CD4-positive, alpha-beta memory T cell (primary cell): ENCODE results near the gene NTN1. TPM values are rescaled to one million over a fixed set of nuclear protein-coding genes. Genes with fewer than 3 reads are reported as not detected.

Source experiments
- CTCF ChIA-PET: fragments of 350-600 bp; sonication (Branson Sonifier 250); formaldehyde crosslinking; loops from one replicate; lab custom pipeline; 2021; ENCODE audit warnings: inconsistent platforms; ENCODE audit not compliant: partially characterized antibody; lab: Charles Lee
- POLR2A ChIA-PET: fragments of 350-600 bp; sonication (Branson Sonifier 250); formaldehyde crosslinking; loops from one replicate; lab custom pipeline; 2021; ENCODE audit not compliant: partially characterized antibody; lab: Charles Lee
- DNase-seq, 5 donors: peaks; one replicate each; pipeline versions ENCODE4 v3.0.0 to v3.0.0-alpha.2; 2020 to 2022; ENCODE audit warnings: mixed read lengths in 1 of 5
- H3K27ac ChIP-seq: one replicate; pipeline ENCODE4 v1.7.0; 2013; ENCODE audit warnings: low read depth, low read length
- H3K27me3 ChIP-seq: 2 replicates; pipeline ENCODE4 v1.7.0; 2013; ENCODE audit warnings: mild to moderate bottlenecking, low read length, moderate library complexity; ENCODE audit not compliant: insufficient read depth
- H3K36me3 ChIP-seq: 2 replicates; pipeline ENCODE4 v1.7.0; 2013; ENCODE audit warnings: mild to moderate bottlenecking, low read length, moderate library complexity; ENCODE audit not compliant: insufficient read depth
- H3K4me1 ChIP-seq: 2 replicates; pipeline ENCODE4 v1.7.0; 2013; ENCODE audit warnings: mild to moderate bottlenecking, low read length, moderate library complexity; ENCODE audit not compliant: insufficient read depth
- H3K4me3 ChIP-seq, 2 donors: one replicate each; pipeline ENCODE4 v1.7.0; 2013; ENCODE audit warnings: low read length in 2 of 2, mild to moderate bottlenecking in 1 of 2
- H3K9me3 ChIP-seq, 2 donors: one replicate each; pipeline ENCODE4 v1.7.0; 2013; ENCODE audit warnings: low read length in 2 of 2, control low read depth in 1 of 2; ENCODE audit not compliant: control insufficient read depth in 1 of 2
- H3K27ac Mint-ChIP-seq, 7 donors: one replicate each; pipeline ENCODE4 v1.8.0; 2020 to 2021; ENCODE audit warnings: mixed read lengths in 7 of 7, mild to moderate bottlenecking in 6 of 7, inconsistent platforms in 3 of 7, moderate library complexity in 3 of 7
- H3K27me3 Mint-ChIP-seq, 2 donors: one replicate each; pipeline ENCODE4 v1.8.0; 2020 to 2021; ENCODE audit warnings: mixed read lengths in 2 of 2
- H3K36me3 Mint-ChIP-seq, 2 donors: one replicate each; pipeline ENCODE4 v1.8.0; 2020 to 2021; ENCODE audit warnings: mixed read lengths in 2 of 2, inconsistent platforms in 1 of 2, mild to moderate bottlenecking in 1 of 2
- H3K4me1 Mint-ChIP-seq, 4 donors: one replicate each; pipeline ENCODE4 v1.8.0; 2020 to 2021; ENCODE audit warnings: mixed read lengths in 4 of 4, mild to moderate bottlenecking in 1 of 4
- H3K4me3 Mint-ChIP-seq, 8 donors: one replicate each; pipeline ENCODE4 v1.8.0; 2020 to 2021; ENCODE audit warnings: mixed read lengths in 8 of 8, mild to moderate bottlenecking in 7 of 8, moderate library complexity in 6 of 8, inconsistent platforms in 3 of 8
- H3K9me3 Mint-ChIP-seq, 8 donors: one replicate each; pipeline ENCODE4 v1.8.0; 2020 to 2021; ENCODE audit warnings: mixed read lengths in 8 of 8, mild to moderate bottlenecking in 5 of 8, inconsistent platforms in 3 of 8, moderate library complexity in 1 of 8
- intact Hi-C: fragments of 100-400 bp; cut with micrococcal nuclease; formaldehyde crosslinking; loops from one replicate; pipeline ENCODE4 v1.15.1; 2023
- polyA plus RNA-seq, 2 donors: library from polyadenylated mRNA; unstranded; fragments of 300-500 nt; fragmentation: Illumina TruSeq; gene quantifications; one replicate each; pipeline ENCODE4 v1.2.3, GENCODE V29; 2021
- total RNA-seq, 2 experiments: library from RNA; stranded (reverse); gene quantifications; one replicate each; pipeline ENCODE4 v1.2.3, GENCODE V29; 2021

The NTN1 gene
- total and polyA plus RNA-seq, 4 experiments from 2014 or later = 0.02 TPM; not detected in 3

GRCh38 chr17:9273428-9274391 lies 252.4 kb downstream of the NTN1 start:
- ChIA-PET POLR2A (no interaction called here), CTCF (no interaction called here)

GRCh38 chr17:9274973-9275372 lies 253.7 kb downstream of the NTN1 start:
- DNase-seq = no peak
- Mint-ChIP-seq H3K9me3 (no peaks in the 10 kb centered on the region), H3K27ac (peak overlapping the region in 1 of 7 donors; percentile 37), H3K27me3 (no peaks in the 10 kb centered on the region), H3K36me3 (peaks cover 6 to 10% of the 10 kb centered on the region in 2 donors), H3K4me1 (peaks cover 0 to 9% (median 4%) of the 10 kb centered on the region in 4 donors), H3K4me3 (no peak overlapping the region)
- Histone ChIP-seq H3K36me3 (no peaks in the 10 kb centered on the region), H3K4me3 (no peak overlapping the region), H3K4me1 (no peaks in the 10 kb centered on the region), H3K9me3 (no peaks in the 10 kb centered on the region), H3K27ac (no peak overlapping the region), H3K27me3 (no peaks in the 10 kb centered on the region)
- intact Hi-C loops = no loop called here
- ChIA-PET CTCF (interaction anchor here (1.1 kb wide), 1 partner anchor 16 kb away, joined by 4 read pairs; no protein-coding TSS in a partner anchor), POLR2A (no interaction called here)

More at GRCh38 chr17:9273428-9274391, 252.4 kb downstream of the NTN1 start:
- H3K4me3 ChIP-seq = no peak overlapping the region
- intact Hi-C loops = no loop called here
- no peaks in the 10 kb centered on the region for H3K36me3 ChIP-seq
- Mint-ChIP-seq H3K36me3 (peaks cover 11 to 15% of the 10 kb centered on the region in 2 donors), H3K27ac (peak overlapping the region in 1 of 7 donors; percentile 70), H3K9me3 (no peaks in the 10 kb centered on the region), H3K4me3 (no peak overlapping the region), H3K4me1 (peaks cover 0 to 9% (median 4%) of the 10 kb centered on the region in 4 donors), H3K27me3 (no peaks in the 10 kb centered on the region)
- H3K27me3 ChIP-seq = no peaks in the 10 kb centered on the region
- no peak overlapping the region for H3K27ac ChIP-seq
- no peaks in the 10 kb centered on the region for H3K4me1 ChIP-seq
- DNase-seq = no peak
- no peaks in the 10 kb centered on the region for H3K9me3 ChIP-seq

- Mint-ChIP-seq H3K36me3 (peaks cover 1 to 21% of the 10 kb centered on the region in 2 donors), H3K27me3 (no peaks in the 10 kb centered on the region), H3K27ac (peak overlapping the region in 1 of 7 donors; percentile 55), H3K4me1 (peaks cover 0 to 6% (median 4%) of the 10 kb centered on the region in 4 donors), H3K4me3 (no peak overlapping the region), H3K9me3 (no peaks in the 10 kb centered on the region)
- DNase-seq = no peak
- ChIA-PET CTCF (no interaction called here), POLR2A (no interaction called here)
- intact Hi-C loops = no loop called here
- Histone ChIP-seq H3K27me3 (no peaks in the 10 kb centered on the region), H3K36me3 (no peaks in the 10 kb centered on the region), H3K4me3 (no peak overlapping the region), H3K27ac (no peak overlapping the region), H3K4me1 (no peaks in the 10 kb centered on the region), H3K9me3 (no peaks in the 10 kb centered on the region)
Observed at GRCh38 chr17:9279893-9280292, 258.6 kb downstream of the NTN1 start.

- Mint-ChIP-seq H3K4me3 (no peak overlapping the region), H3K27me3 (no peaks in the 10 kb centered on the region), H3K27ac (no peak overlapping the region), H3K36me3 (peaks cover 1 to 11% of the 10 kb centered on the region in 2 donors), H3K9me3 (no peaks in the 10 kb centered on the region), H3K4me1 (peaks cover 0 to 3% (median 2%) of the 10 kb centered on the region in 4 donors)
- H3K27me3 ChIP-seq = no peaks in the 10 kb centered on the region
- H3K9me3 ChIP-seq = no peaks in the 10 kb centered on the region
- CTCF ChIA-PET = interaction anchor here (1.0 kb wide), 1 partner anchor 9 kb away, joined by 3 read pairs; no protein-coding TSS in a partner anchor
- H3K27ac ChIP-seq = no peak overlapping the region
- H3K4me1 ChIP-seq = no peaks in the 10 kb centered on the region
- no peaks in the 10 kb centered on the region for H3K36me3 ChIP-seq
- H3K4me3 ChIP-seq = no peak overlapping the region
- DNase-seq = no peak
- POLR2A ChIA-PET = no interaction called here
- intact Hi-C loops = no loop called here
Observed at GRCh38 chr17:9283909-9284308, 262.6 kb downstream of the NTN1 start.

- POLR2A ChIA-PET = no interaction called here
Observed at GRCh38 chr17:9284884-9285283, 263.6 kb downstream of the NTN1 start.

GRCh38 chr17:9285602-9286427 lies 264.5 kb downstream of the NTN1 start:
- intact Hi-C loops = no loop called here
- Histone ChIP-seq H3K36me3 (no peaks in the 10 kb centered on the region), H3K9me3 (no peaks in the 10 kb centered on the region), H3K4me3 (no peak overlapping the region), H3K27me3 (no peaks in the 10 kb centered on the region), H3K27ac (no peak overlapping the region), H3K4me1 (peaks cover 13% of the 10 kb centered on the region)
- no peaks in the 10 kb centered on the region for H3K27me3 Mint-ChIP-seq
- CTCF ChIA-PET = no interaction called here
- DNase-seq = no peak
- POLR2A ChIA-PET = no interaction called here
- peaks cover 13 to 19% (median 17%) of the 10 kb centered on the region in 4 donors for H3K4me1 Mint-ChIP-seq
- no peak overlapping the region for H3K27ac Mint-ChIP-seq
- H3K4me3 Mint-ChIP-seq = peak overlapping the region in 1 of 8 donors; percentile 11
- no peaks in the 10 kb centered on the region for H3K9me3 Mint-ChIP-seq
- H3K36me3 Mint-ChIP-seq = peaks cover 1 to 9% of the 10 kb centered on the region in 2 donors

More at GRCh38 chr17:9284884-9285283, 263.6 kb downstream of the NTN1 start:
- Mint-ChIP-seq H3K27me3 (no peaks in the 10 kb centered on the region), H3K36me3 (peaks cover 1 to 11% of the 10 kb centered on the region in 2 donors), H3K4me1 (peaks cover 4 to 10% (median 9%) of the 10 kb centered on the region in 4 donors), H3K4me3 (no peak overlapping the region), H3K9me3 (no peaks in the 10 kb centered on the region), H3K27ac (no peak overlapping the region)
- H3K4me1 ChIP-seq = peaks cover 3% of the 10 kb centered on the region
- H3K4me3 ChIP-seq = no peak overlapping the region
- no peaks in the 10 kb centered on the region for H3K9me3 ChIP-seq
- no peak overlapping the region for H3K27ac ChIP-seq
- H3K36me3 ChIP-seq = no peaks in the 10 kb centered on the region
- intact Hi-C loops = no loop called here
- DNase-seq = no peak
- H3K27me3 ChIP-seq = no peaks in the 10 kb centered on the region
- CTCF ChIA-PET = no interaction called here

GRCh38 chr17:9286434-9286833 lies 265.1 kb downstream of the NTN1 start:
- H3K4me1 Mint-ChIP-seq = peaks cover 17 to 21% (median 18%) of the 10 kb centered on the region in 4 donors
- Histone ChIP-seq H3K4me1 (peaks cover 14% of the 10 kb centered on the region), H3K27me3 (no peaks in the 10 kb centered on the region), H3K4me3 (no peak overlapping the region), H3K9me3 (no peaks in the 10 kb centered on the region), H3K36me3 (no peaks in the 10 kb centered on the region), H3K27ac (no peak overlapping the region)
- no peaks in the 10 kb centered on the region for H3K9me3 Mint-ChIP-seq
- no peak for DNase-seq
- H3K36me3 Mint-ChIP-seq = peaks cover 0 to 5% of the 10 kb centered on the region in 2 donors
- H3K27me3 Mint-ChIP-seq = no peaks in the 10 kb centered on the region
- ChIA-PET POLR2A (no interaction called here), CTCF (no interaction called here)
- peak overlapping the region in 1 of 8 donors; percentile 11 for H3K4me3 Mint-ChIP-seq
- intact Hi-C loops = no loop called here
- peak overlapping the region in 1 of 7 donors; percentile 36 for H3K27ac Mint-ChIP-seq
